Transverse colon (tissue), 4 donors: Measurements from ENCODE around the gene FHL5.

Experiments used
- EP300 ChIP-seq: sonication (generic); formaldehyde crosslinking; IDR thresholded peaks from one replicate; pipeline ENCODE4 v1.6.1; 2017; ENCODE audit warnings: antibody characterized with exemption, low read depth
- POLR2AphosphoS5 ChIP-seq, 3 donors: sonication (generic); formaldehyde crosslinking; IDR thresholded peaks; one replicate each; pipeline ENCODE4 v1.6.1; 2016; ENCODE audit warnings: antibody characterized with exemption in 3 of 3
- TF ChIP-seq, protein P1 (sequence below), 5 experiments: fragments of 200-600 bp in 3 of 5; fragments of 450-650 bp in 2 of 5; sonication (generic) in 3 of 5; IDR thresholded peaks; 1 replicate in 2 of 5; 2 replicates in 3 of 5; pipeline ENCODE4 v1.5.1; 2016 to 2017; ENCODE audit warnings: antibody characterized with exemption in 5 of 5, inconsistent platforms in 3 of 5, mild to moderate bottlenecking in 2 of 5, moderate library complexity in 1 of 5

DNA sequence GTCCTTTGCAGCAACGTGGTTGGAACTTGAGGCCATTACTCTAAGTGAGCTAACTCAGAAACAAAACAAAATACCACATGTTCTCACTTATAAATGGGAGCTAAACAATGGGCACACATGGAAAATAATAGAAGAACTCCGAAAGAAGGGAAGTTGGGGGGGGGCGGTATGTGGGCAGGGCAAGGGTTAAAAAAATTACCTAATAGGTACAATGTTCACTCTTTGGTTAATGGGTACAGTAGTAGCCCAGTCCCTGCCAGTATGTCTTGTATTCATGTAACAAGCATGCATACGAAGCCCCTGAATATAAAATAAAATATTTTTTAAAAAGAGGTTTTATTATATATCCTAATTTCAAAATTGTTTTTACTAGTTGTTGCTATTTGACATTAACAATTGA, 15.3 kb upstream of the FHL5 start:
- TF ChIP-seq, protein P1, sequence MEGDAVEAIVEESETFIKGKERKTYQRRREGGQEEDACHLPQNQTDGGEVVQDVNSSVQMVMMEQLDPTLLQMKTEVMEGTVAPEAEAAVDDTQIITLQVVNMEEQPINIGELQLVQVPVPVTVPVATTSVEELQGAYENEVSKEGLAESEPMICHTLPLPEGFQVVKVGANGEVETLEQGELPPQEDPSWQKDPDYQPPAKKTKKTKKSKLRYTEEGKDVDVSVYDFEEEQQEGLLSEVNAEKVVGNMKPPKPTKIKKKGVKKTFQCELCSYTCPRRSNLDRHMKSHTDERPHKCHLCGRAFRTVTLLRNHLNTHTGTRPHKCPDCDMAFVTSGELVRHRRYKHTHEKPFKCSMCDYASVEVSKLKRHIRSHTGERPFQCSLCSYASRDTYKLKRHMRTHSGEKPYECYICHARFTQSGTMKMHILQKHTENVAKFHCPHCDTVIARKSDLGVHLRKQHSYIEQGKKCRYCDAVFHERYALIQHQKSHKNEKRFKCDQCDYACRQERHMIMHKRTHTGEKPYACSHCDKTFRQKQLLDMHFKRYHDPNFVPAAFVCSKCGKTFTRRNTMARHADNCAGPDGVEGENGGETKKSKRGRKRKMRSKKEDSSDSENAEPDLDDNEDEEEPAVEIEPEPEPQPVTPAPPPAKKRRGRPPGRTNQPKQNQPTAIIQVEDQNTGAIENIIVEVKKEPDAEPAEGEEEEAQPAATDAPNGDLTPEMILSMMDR (IDR thresholded peaks at IDR 0.05) = no peak
- TF ChIP-seq POLR2AphosphoS5 (IDR thresholded peaks at IDR 0.05) (no peak), EP300 (no peak)
